ENCODE data around the gene SLC9A7.

DNA sequence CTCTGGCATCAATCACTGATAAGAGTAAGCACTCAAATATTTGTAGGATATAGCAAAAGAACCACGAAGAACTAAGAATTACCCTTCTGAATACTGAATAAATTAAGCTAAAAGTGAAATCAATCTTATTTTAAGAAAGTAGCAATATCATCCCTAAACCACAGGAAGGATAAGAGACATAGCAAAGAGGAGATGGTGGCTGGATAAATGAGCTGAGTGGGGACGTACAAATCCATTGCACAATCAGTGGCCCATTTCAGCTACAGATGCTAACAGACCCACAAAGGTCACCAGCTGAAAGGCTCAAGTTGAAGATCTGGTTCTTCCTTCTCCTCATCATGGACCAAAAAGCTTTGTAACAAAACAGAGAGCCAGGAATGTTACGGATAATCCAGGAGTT, 77.1 kb downstream of the SLC9A7 start:
- TF ChIP-seq EP300 (IDR thresholded peaks at IDR 0.05): no peak
- TF ChIP-seq, protein P1, sequence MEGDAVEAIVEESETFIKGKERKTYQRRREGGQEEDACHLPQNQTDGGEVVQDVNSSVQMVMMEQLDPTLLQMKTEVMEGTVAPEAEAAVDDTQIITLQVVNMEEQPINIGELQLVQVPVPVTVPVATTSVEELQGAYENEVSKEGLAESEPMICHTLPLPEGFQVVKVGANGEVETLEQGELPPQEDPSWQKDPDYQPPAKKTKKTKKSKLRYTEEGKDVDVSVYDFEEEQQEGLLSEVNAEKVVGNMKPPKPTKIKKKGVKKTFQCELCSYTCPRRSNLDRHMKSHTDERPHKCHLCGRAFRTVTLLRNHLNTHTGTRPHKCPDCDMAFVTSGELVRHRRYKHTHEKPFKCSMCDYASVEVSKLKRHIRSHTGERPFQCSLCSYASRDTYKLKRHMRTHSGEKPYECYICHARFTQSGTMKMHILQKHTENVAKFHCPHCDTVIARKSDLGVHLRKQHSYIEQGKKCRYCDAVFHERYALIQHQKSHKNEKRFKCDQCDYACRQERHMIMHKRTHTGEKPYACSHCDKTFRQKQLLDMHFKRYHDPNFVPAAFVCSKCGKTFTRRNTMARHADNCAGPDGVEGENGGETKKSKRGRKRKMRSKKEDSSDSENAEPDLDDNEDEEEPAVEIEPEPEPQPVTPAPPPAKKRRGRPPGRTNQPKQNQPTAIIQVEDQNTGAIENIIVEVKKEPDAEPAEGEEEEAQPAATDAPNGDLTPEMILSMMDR (IDR thresholded peaks at IDR 0.05): no peak
